ENCODE measurements around the gene LEF1. TPM values are rescaled to one million over a fixed set of nuclear protein-coding genes. Genes with fewer than 3 reads are reported as not detected.
A peak's percentile ranks its signal among the peaks of the same experiment; 100 is the strongest.

Gene LEF1
- total and polyA plus RNA-seq, 9 of the 15 experiments (the other 6 are each of a cell fraction or from before 2014, with no cell fraction given) = 15.1 to 81.1 (median 29.7) TPM

GRCh38 chr4:108173599-108174057 is 4.9 kb upstream of the LEF1 start:
- intact Hi-C loops (cut with micrococcal nuclease) = no loop called here
- peak; percentile 19 for FAIRE-seq
- no peaks in the 10 kb centered on the region; the same call in 2 of the 3 replicates for H3K36me3 ChIP-seq (ENCODE audit: control insufficient read depth, insufficient read depth, low read length)
- ChIA-PET POLR2A (interaction anchor here (1.0 to 1.6 kb wide), 2 partner anchors 15 to 304 kb away, joined by 3 to 4 read pairs; no protein-coding TSS in a partner anchor), CTCF (ENCODE audit: low intra/inter-chr PET ratio) (interaction anchor here (0.6 kb wide), 1 partner anchor 143 kb away, joined by 4 read pairs; no protein-coding TSS in a partner anchor)
- H3K4me3 ChIP-seq = peak overlapping the region; percentile 40
- H3K9me3 ChIP-seq (replicated peaks; ENCODE audit: control insufficient read depth, insufficient read depth, low read depth, low read length) = no peaks in the 10 kb centered on the region
- peak in 1 of 4 experiments; percentile 29 for DNase-seq (ENCODE audit: extremely low read depth in 1 of 4, low spot score in 3 of 4)
- peaks cover 3% of the 10 kb centered on the region; the same call in 1 of the 3 replicates for H3K79me2 ChIP-seq (ENCODE audit: control insufficient read depth, insufficient read depth, low read length)
- ATAC-seq = no peak
- peak overlapping the region; percentile 98 for H2AFZ ChIP-seq (ENCODE audit: low read depth, low read length)
- H3K4me1 ChIP-seq (replicated peaks in 1 of 2; ENCODE audit: control insufficient read depth in 2 of 2, insufficient read depth in 2 of 2, low read length in 2 of 2) = peaks cover 2 to 27% of the 10 kb centered on the region in 2 experiments; a peak in 4 of 5 replicates
- no peaks in the 10 kb centered on the region for H3K27me3 ChIP-seq (ENCODE audit: control insufficient read depth in 2 of 2, insufficient read depth in 2 of 2, low read length in 2 of 2)
- H3K9me1 ChIP-seq (ENCODE audit: control insufficient read depth, insufficient read depth, low read length) = no peaks in the 10 kb centered on the region
- in situ Hi-C loops (cut with MboI) = no loop called here
- TSS peak; percentile 81 for BruUV-seq (replicated peaks)
- H4K20me1 ChIP-seq (replicated peaks; ENCODE audit: control insufficient read depth, insufficient read depth, low read length) = no peaks in the 10 kb centered on the region
- H3K9ac ChIP-seq (ENCODE audit: insufficient read depth in 1 of 2, low read depth in 2 of 2, low read length in 2 of 2) = peak overlapping the region; percentile 82 to 88
- H3K27ac ChIP-seq (ENCODE audit: extremely low read depth, low read depth, low read length) = peak overlapping the region; percentile 67
- peak overlapping the region; percentile 70 for H3K4me2 ChIP-seq (ENCODE audit: insufficient read depth, low read length)
- 13% methylated on average over 11 of the region's 11 CpGs for WGBS (ENCODE audit: insufficient coverage, low coverage, missing lambda C conversion rate)
- TF ChIP-seq NFE2 (IDR thresholded peaks at IDR 0.05; ENCODE audit: low read depth) (no peak), RFX7 (CRISPR knock-in tag; IDR thresholded peaks at IDR 0.05) (no peak), JUNB (CRISPR knock-in tag; conservative IDR thresholded peaks at IDR 0.05) (no peak), ZNF449 (CRISPR knock-in tag; IDR thresholded peaks at IDR 0.05) (no peak), FOXP1 (CRISPR knock-in tag; IDR thresholded peaks at IDR 0.05) (no peak), FOXA1 (IDR thresholded peaks at IDR 0.05; ENCODE audit: borderline replicate concordance) (no peak), L3MBTL2 (IDR thresholded peaks at IDR 0.05) (peak; percentile 30; the same call in 1 of the 2 replicates), CREB3 (tag; conservative IDR thresholded peaks at IDR 0.05; ENCODE audit: low read depth) (no peak), STAT5A (IDR thresholded peaks at IDR 0.05; ENCODE audit: borderline replicate concordance, low read length) (no peak), DNMT1 (IDR thresholded peaks at IDR 0.05) (no peak), EZH2 (IDR thresholded peaks at IDR 0.05; ENCODE audit: borderline replicate concordance, low read depth, low read length) (no peak), ARNT (IDR thresholded peaks at IDR 0.05) (peak in 1 of 2 experiments; percentile 35; a peak in 1 of 4 replicates), GTF2E2 (tag; IDR thresholded peaks at IDR 0.05) (peak; percentile 70; the same call in 1 of the 2 replicates)

Measured in K562 (cell line).